Tibial nerve (tissue), 3 donors: ENCODE data around the gene OAS2.

Source experiments
- POLR2A ChIP-seq, 2 donors: fragments of 450-650 bp; IDR thresholded peaks; one replicate each; pipeline ENCODE4 v1.6.1; 2017; ENCODE audit warnings: antibody characterized with exemption in 2 of 2, mild to moderate bottlenecking in 2 of 2, moderate library complexity in 2 of 2
- TF ChIP-seq, protein P1 (sequence below), 5 experiments: fragments of 200-600 bp in 3 of 5; fragments of 450-650 bp in 2 of 5; sonication (generic) in 3 of 5; IDR thresholded peaks; one replicate each; pipeline ENCODE4 v1.5.1; 2016 to 2019; ENCODE audit warnings: antibody characterized with exemption in 5 of 5, mild to moderate bottlenecking in 3 of 5, moderate library complexity in 2 of 5

DNA sequence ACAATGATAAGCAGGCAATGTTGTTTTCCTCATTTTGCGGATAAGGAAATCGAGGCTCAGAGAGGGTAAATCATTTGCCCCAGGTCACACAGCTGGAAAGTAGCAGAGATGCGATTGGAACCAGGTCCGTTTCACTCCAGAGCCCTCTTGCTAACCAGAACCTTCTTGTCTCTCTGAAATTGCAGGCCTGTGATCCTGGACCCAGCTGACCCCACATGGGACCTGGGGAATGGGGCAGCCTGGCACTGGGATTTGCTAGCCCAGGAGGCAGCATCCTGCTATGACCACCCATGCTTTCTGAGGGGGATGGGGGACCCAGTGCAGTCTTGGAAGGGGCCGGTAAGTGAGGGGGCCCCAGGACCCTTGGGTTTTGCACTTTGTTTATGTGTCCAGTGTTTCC, 30.6 kb upstream of the OAS2 start:
- TF ChIP-seq, protein P1, sequence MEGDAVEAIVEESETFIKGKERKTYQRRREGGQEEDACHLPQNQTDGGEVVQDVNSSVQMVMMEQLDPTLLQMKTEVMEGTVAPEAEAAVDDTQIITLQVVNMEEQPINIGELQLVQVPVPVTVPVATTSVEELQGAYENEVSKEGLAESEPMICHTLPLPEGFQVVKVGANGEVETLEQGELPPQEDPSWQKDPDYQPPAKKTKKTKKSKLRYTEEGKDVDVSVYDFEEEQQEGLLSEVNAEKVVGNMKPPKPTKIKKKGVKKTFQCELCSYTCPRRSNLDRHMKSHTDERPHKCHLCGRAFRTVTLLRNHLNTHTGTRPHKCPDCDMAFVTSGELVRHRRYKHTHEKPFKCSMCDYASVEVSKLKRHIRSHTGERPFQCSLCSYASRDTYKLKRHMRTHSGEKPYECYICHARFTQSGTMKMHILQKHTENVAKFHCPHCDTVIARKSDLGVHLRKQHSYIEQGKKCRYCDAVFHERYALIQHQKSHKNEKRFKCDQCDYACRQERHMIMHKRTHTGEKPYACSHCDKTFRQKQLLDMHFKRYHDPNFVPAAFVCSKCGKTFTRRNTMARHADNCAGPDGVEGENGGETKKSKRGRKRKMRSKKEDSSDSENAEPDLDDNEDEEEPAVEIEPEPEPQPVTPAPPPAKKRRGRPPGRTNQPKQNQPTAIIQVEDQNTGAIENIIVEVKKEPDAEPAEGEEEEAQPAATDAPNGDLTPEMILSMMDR (IDR thresholded peaks at IDR 0.05): no peak
- no peak for TF ChIP-seq POLR2A (IDR thresholded peaks at IDR 0.05)
